Head of caudate nucleus (tissue), 42 donors: ENCODE data around the gene SPPL3.

ENCODE experiments used
- DNase-seq, 42 donors: peaks; one replicate each; pipeline versions ENCODE4 v3.0.0 to v3.0.0-alpha.2; 2020 to 2021; ENCODE audit warnings: mixed read lengths in 7 of 42
- intact Hi-C: fragments of 100-400 bp; cut with DNase I; formaldehyde crosslinking; loops from one replicate; pipeline ENCODE4 v1.15.0; 2022

The SPPL3 gene

DNA sequence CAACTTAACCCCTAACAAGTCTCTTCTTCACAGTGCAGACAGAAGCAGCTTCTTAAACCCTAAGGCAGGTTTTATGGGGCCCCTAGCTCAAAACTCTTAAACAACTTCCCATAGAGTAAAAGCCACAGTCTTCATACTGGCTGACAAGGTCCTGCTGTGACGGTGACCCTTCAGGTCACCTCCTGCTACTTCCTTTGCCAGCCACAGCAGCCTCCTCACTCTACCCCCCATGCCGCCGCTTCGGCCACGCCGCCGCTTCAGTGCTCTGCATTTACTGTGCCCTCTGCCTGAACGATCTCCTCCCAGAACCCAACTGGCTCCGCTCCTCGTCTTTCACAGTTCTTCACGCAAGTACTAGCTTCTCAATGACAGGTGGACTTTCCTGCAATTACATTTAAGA, 133.1 kb downstream of the SPPL3 start:
- intact Hi-C loops: no loop called here

DNA sequence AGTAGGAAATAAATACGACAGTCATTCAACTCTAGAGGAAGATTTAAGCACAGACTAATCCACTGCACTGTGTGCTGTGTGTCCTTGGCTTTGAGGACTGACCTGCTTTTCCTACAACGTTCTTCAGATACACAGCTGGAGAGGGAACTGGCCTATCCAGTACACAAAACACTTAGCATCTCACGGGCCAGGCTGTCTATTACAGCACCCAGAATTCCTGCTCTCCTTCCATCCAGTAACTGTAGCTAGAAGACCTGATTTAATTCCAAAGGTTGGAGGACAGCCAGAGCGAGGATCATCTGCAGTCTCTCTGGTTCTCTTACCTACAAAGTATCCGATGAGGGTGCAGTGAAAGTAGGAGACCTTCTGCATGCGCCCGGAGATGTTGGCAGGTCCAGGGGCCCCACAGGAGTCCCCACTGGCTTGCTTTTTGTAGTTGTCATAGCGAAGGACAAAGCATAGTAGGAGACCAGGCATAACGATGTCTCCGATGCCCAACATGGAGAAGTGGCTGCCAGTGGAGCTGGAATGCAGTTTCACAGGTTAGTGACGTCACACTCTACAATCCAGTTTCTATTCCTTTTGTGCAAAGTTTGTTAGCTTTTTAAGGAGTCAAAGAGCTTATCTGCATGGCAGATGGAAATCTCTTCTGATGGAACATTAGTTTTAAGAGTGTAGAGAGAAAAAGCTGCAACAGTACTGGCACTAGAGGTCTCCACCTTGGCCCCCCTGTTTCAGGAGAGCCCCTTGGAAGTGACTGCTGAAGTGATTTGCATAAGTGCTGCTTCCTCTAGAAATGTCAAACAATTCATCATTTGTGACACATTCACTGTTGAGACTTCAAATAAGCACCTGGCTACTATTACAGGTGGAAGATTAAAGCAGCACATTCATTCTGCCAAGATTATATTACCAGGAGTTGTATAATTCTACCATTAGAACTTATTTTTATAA, 136.8 kb downstream of the SPPL3 start:
- DNase-seq: no peak
- intact Hi-C loops: no loop called here

More for the DNA sequence above, 133.1 kb downstream of the SPPL3 start:
- peak in 1 of 42 donors; percentile 30 for DNase-seq

DNA sequence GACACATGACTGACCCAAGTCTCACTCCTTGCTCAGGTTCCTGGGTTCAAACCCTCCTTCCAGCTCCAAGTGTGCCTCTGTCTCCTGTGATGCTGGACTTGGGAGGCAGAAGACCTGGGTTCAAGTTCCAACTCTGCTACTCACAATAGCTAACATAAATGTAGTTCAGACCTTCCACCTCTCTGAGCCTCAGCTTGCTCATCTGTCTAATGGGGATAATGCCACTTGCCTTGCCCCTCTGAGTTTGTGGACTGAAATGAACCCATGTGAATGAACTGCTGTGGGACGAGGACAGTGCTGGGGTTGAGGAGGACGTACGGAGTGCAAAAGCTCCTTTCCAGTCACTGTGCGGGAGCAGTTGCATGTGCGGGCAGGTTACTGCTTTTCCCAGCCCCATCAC, 137.6 kb downstream of the SPPL3 start:
- no peak for DNase-seq
- intact Hi-C loops: no loop called here

DNA sequence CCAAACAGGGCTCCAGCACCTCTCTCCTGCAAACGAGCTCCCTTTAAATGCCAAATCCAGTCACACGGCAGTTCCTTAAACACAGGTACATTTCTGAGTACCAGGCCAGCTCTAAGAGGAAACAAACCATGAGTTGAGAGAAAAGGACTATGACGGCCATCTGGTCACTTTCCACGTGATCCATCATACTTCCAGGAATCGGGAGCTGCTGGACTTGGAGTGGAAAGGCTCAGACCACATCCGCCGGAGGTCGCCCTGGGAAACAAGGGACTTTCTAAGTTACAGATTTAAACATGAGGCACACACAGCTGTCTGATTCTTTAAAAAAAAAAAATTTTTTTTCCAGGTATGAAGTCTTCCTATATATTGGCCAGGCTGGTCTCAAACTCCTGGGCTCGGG, 139.3 kb downstream of the SPPL3 start:
- DNase-seq: peak in 1 of 42 donors; percentile 16
- intact Hi-C loops: no loop called here

DNA sequence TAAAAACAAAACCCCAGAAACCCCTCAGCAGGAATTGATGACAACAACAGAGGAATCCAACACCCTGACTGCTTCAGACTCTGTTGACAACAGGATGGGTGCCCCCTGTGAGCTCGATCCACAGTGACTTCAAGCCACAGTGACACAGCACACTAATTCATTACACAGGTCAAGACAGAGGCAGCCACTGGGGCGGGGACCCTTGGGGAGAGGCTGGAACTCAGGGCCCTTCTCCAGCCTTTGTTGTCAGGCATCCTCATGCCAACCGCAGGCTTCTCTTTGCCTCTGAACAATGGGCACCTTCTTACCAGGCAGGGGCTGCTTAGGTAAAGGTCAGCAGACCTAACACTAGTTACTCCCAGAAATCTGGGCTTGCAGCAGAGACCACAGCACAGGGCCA, 140.9 kb downstream of the SPPL3 start:
- intact Hi-C loops: no loop called here
- peak in 1 of 42 donors; percentile 29 for DNase-seq

DNA sequence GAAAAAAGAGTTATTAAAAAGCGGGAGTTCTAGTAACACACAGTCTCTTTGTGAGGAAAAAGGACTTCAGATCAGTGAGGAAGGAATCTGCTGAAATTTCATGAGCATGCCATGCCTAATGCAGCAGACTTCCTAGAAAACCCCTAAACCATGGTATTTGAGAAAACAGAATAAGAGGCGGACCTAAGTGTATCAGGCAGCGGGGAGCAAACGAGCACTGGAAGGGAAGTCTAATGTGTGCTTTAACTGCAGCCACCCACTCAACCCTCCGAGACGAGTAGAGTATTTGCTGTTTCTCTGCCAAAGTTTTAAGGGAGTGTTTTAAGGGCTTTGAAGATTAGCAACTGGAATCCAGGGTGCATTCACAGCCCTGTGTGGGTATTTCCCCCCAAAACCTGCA, 142.1 kb downstream of the SPPL3 start:
- intact Hi-C loops: no loop called here
- peak in 21 of 42 donors; percentile 22 to 73 (median 46) for DNase-seq

DNA sequence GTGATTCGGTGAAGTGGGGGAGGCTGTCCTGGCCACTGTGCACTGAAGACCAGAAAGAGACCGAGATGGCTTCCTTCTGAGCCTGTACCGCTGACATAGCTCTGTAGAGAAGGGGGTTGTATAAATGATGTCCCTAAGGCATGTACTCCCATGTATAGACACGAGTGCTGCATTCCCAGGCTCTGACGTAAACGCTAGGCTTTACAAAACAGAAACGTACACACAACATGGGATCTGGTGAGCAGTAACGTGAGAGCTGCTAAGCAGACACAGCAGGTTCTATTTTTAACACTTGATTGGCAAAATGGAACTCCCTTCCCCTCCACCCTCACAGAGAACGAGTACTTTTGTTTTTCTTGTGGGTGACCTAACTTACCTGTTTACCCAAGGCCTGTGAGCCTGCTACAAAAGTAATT, 142.6 kb downstream of the SPPL3 start:
- peak in 1 of 42 donors; percentile 37 for DNase-seq

DNA sequence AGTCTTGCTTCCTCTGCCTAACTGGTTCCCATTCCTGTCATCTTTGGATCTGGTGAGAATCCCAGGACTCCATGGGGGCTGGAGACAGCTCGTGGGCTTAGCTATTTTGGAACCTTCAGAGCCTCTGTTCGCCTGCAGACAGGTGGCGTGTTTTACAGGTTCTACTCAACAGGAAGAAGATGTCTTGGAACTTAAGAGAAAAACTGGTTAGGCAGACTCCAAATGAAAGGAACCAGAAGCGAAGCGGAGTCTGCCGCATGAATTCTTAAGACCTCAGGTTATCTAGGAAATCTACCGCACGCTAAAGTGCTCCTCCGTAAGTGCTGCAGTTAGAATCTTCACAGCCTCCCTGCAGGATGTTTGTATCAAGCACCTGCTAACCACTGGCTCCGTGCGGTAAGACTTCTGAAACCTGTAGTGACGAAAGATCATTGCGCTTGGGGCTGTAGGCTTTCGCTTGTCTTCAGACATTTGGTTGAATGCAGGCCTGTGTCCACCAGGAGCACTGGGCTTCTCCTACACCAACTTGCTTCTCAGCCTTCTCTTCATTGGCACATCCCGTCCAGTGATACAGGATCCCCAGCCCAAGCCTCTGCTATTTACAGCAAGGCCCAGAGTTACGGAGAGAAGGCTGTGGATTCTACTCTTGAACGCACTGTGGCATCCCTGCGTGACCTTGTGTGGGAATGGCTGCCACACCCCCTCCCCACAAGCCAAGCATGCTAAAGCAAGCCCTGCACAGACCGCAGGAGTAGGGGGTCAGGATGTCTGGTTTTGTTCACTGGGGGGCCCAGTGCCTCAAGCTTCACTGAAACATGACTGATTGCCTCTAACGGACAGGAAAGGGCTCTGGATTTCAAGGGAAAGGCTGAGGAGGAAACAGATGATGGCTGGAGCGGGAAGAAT, 143.6 kb downstream of the SPPL3 start:
- peak in 7 of 42 donors; percentile 10 to 58 (median 37) for DNase-seq
- intact Hi-C loops: no loop called here

More for the DNA sequence above, 142.6 kb downstream of the SPPL3 start:
- intact Hi-C loops: no loop called here

DNA sequence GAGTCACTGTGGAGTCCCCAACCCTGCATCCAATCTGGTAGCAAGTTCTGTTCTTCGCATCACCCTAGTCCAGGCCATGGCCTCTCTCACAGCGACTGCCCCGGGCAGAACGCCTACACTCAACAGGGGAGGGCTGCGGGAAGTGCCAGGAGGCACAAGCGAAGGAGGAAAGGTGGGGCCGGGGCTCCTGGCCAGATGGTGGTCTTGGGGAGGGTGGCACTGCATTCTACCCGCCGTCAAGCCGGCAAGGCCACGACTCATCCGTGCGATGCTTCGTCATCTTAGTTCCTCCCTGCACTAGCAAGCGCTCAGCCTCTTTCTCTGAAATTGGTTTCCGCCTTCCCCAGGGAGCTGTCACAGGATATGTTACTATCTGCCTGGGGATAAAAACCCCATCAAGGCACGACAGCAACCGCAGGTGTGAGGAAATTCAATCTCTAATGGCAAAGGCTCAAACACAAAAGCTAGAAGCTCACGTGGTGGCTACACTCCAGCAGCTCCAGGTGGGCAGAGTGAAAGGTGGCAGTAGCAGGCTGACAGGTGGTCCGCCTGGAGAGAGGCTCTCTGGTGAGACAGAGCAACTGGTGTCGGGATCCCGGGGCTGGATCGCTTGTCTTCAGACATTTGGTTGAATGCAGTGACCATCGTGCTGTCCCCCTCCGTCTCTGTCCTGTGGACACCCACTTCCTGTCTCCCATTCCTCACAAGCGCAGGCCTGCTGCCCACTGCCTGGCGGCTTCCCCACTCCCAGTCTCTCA, 144.4 kb downstream of the SPPL3 start:
- intact Hi-C loops: no loop called here
- DNase-seq: peak in 1 of 42 donors; percentile 34

DNA sequence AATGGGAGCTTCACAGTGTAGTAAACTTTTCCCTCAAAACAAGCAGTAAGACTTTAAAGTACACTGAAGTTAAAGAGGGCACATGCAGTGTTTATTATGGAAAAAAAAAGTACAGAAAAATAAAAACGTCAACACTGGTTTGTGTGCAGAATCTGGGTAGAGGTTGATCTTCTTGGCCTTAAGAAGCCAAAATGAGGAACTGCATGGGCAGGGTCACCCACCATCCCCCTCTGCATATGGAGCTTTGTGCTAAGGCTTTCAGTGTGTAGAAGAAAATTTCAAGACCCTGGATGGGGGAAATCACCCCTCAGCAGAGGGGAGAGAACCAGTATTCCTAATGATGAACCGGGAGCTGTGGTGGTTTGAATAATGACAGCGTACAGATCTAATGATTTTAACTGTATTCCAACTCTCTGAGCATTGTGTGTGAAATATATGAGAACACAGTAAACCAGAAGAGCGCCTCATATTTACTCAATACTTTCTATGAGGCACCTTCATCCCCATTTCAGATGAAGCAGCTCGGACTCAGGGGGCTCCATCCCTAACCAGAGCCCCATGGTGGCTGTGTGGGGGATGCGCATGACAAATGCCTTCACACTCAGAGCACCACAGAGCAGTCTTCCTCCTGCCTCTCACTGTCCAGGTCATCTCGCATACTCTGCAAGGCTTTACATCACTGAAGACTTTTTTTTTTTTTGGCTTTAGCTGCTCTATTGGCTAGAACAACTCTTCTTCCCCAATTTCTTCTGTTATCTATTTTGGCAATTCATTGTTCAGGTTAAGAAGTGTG, 145.2 kb downstream of the SPPL3 start:
- intact Hi-C loops: no loop called here
- peak in 2 of 42 donors; percentile 13 to 24 for DNase-seq

DNA sequence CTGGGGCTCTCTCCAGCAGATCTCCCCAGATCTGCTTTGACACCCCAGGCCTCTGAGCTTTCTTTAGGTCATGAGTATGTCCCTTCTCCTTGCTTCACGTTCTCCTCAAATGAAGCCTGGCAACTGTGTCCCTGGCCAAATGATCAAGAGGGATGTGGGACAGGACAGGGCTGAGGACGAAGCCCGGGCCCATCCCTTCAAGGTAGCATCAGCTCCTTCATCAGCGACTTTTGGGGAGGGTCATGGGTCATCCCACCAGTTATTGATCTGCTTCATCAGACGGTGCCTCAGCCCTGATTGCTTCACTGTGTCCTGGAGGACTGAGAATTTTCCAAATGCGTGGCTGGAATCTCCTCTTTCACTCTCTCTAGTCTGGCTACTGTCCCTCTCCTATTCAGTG, 146.2 kb downstream of the SPPL3 start:
- DNase-seq: peak in 2 of 42 donors; percentile 2 to 12

DNA sequence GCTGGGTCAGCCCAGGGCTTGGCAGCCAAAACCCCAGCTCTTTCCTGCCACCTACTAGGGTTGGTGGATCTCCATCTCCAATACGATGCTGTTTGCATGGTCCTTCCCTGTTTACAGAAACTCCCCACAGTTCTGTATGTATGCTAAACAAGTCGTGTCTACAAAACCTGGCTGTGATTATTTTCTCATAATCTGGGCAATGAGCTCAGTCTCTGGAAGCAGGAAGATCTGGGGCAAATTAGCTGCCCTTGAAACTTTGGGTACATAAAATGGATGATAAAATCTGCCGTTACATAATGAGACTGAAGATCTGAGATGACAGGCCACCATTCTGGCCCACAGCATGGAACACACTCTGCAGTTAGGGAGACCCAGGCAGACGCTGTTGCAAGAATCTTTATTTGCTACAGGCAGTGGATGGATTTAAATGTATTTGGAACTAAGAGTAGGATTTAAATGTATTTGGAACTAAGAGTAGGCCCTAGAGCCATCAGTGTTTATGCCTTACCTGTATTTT, 146.9 kb downstream of the SPPL3 start:
- DNase-seq: no peak
- intact Hi-C loops: no loop called here

More for the DNA sequence above, 146.2 kb downstream of the SPPL3 start:
- intact Hi-C loops: no loop called here

DNA sequence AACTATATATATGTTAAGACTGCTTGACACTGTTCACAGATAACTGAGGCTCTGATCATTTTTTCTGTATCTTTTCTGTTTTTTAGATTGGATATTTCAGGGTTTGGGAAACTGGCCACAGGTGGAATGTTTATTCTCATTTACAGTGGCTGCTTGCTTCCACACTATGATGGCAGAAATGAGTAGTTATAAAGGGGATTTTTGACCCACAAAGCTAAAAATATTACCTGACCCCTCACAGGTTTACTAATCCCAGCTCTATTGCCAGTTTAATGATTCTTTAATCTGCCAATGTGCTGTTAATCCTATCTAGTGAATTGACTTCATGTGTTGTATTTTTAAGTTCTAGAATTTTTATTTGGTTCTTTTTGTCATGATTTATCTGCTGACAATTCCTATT, 148.9 kb downstream of the SPPL3 start:
- DNase-seq: no peak
- intact Hi-C loops: no loop called here

DNA sequence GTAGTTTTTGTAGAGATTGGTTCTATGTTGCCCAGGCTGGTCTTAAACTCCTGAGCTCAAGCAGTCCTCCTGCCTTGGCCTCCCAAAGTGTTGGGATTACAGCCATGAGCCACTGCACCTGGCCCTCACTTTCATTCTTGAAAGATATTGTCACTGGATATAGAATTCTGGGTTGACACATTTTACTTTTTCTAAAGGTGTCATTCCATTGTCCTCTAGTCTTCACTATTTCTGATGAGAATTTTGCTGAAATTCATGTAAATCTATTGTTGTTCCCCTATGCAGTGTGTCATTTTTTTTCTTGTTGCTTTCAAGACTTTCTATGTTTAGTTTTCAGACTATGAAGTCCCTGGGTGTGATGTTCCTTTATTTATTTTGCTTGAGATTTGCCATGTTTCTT, 149.4 kb downstream of the SPPL3 start:
- intact Hi-C loops: no loop called here
- DNase-seq: no peak

DNA sequence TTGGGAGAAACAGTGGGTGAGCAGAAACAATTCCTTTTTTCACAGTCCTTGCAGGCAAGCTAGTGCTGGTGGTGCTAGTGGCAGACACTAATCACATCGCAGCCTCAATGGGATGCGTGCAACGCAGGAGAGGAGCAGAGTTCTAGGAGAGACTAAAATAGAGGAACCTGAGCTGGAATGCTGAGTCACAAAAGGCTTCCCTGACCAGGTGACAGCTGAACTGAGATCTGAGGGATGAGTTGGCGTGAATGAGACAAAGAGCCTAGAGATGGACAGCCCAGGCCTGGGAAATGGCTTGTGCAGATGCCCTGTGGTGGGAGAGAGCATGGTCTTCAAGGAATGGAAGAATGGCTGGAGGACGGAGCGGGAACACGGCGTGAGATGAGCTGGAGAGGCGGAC, 152.8 kb downstream of the SPPL3 start:
- intact Hi-C loops: no loop called here
- DNase-seq: peak in 1 of 42 donors; percentile 29

DNA sequence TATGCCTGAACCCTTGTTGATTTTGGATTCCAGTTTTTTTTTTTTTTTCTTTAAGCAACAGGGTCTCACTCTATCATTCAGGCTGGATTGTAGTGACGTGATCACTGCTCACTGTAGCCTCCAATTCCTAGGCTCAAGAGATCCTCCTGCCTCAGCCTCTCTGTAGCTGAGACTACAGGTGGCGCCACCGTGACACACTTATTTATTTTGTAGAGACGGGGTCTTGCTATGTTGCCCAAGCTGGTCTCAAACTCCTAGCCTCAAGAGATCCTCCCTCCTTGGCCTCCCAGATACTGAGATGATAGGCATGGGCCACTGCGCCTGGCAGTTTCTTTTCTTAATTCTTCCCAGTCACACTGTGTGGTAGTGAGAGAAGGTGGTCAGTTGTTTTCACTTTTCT, 153.4 kb downstream of the SPPL3 start:
- DNase-seq: no peak
- intact Hi-C loops: no loop called here

DNA sequence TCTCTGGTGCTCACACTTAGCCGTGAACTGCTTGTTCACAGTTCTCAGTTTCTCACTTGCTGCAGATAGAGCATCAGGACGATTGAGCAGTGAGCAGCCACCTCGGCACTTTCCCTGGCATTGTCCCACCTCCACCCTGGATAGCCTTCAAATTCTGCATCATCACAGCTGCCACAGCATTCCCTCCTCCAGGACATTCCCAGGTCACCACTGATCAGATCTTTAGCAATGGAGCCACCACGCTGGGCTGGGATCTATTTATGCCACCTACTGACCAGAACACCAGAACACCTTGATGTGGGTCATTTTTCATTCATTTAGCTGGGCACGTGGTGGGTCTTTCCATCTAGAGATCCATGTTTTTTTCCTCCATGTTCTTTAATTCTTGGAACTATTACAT, 154.9 kb downstream of the SPPL3 start:
- intact Hi-C loops: no loop called here
- no peak for DNase-seq

DNA sequence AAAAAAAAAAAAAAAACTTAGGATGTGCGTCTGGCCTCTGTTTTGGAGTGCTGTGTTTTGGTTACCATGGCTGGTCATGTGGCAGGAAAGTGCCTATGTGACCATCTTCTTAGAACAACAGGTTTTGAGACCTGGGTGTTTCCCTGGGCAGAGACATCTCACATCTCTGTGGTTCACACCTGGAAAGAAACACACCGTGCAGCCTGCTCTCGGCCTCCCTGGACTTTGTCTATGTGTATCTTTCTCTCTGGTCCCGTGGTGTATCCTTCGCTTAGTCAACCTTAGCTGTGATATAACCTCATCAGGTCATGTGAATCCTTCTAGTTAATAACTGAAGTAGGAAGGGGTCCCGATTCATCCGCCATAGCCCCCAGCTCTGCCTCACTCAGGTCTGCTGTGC, 155.9 kb downstream of the SPPL3 start:
- intact Hi-C loops: no loop called here
- DNase-seq: no peak
